GM23338 (cell line): ENCODE measurements around the gene OSBPL3. TPM values are rescaled to one million over a fixed set of nuclear protein-coding genes. Genes with fewer than 3 reads are reported as not detected.

Experiments used
- ATAC-seq: fragments of 200-7000 bp; cut with Tn5 transposase; 3 replicates; pipeline ENCODE4 v1.9.1; 2020
- DNase-seq: peaks from one replicate; pipeline ENCODE4 v3.0.0-alpha.2; 2015; ENCODE audit warnings: low spot score
- H2AFZ ChIP-seq: fragments of 200-600 bp; sonication (generic); 2 replicates; pipeline ENCODE4 v1.8.0; 2016; ENCODE audit warnings: antibody characterized with exemption, mild to moderate bottlenecking, moderate library complexity
- H3F3A ChIP-seq: fragments of 200-600 bp; sonication (generic); replicated peaks from 2 replicates; pipeline ENCODE4 v1.8.0; 2017; ENCODE audit warnings: antibody characterized with exemption, mixed run types, low read depth
- H3K27ac ChIP-seq: fragments of 200-600 bp; sonication (generic); 2 replicates; pipeline ENCODE4 v1.6.1; 2016; ENCODE audit warnings: low read depth
- H3K27me3 ChIP-seq: fragments of 200-600 bp; sonication (generic); 2 replicates; pipeline ENCODE4 v1.8.0; 2016; ENCODE audit warnings: mild to moderate bottlenecking, mixed run types, moderate library complexity; ENCODE audit not compliant: insufficient read depth
- H3K36me3 ChIP-seq: fragments of 200-600 bp; sonication (generic); 2 replicates; pipeline ENCODE4 v1.8.0; 2016; ENCODE audit warnings: mild to moderate bottlenecking; ENCODE audit not compliant: insufficient read depth
- H3K4me1 ChIP-seq: fragments of 200-600 bp; sonication (generic); 2 replicates; pipeline ENCODE4 v1.8.0; 2016; ENCODE audit warnings: mild to moderate bottlenecking, moderate library complexity; ENCODE audit not compliant: insufficient read depth
- H3K4me2 ChIP-seq: fragments of 200-600 bp; sonication (generic); 2 replicates; pipeline ENCODE4 v1.7.1; 2017; ENCODE audit warnings: mixed run types
- H3K4me3 ChIP-seq: fragments of 200-600 bp; sonication (generic); 2 replicates; pipeline ENCODE4 v1.6.1; 2016; ENCODE audit warnings: mixed run types
- H3K79me2 ChIP-seq: fragments of 200-600 bp; sonication (generic); replicated peaks from 2 replicates; pipeline ENCODE4 v1.8.0; 2017; ENCODE audit warnings: mild to moderate bottlenecking; ENCODE audit not compliant: insufficient read depth
- H3K9me2 ChIP-seq: fragments of 200-600 bp; sonication (generic); 2 replicates; pipeline ENCODE4 v1.8.0; 2017; ENCODE audit not compliant: insufficient read depth
- H4K20me1 ChIP-seq: fragments of 200-600 bp; sonication (generic); replicated peaks from 2 replicates; pipeline ENCODE4 v1.8.0; 2017; ENCODE audit warnings: mild to moderate bottlenecking; ENCODE audit not compliant: insufficient read depth
- H3K27ac Mint-ChIP-seq: 2 replicates; pipeline ENCODE4 v1.8.0; 2020; ENCODE audit warnings: inconsistent platforms, mild to moderate bottlenecking, moderate library complexity, mixed read lengths
- H3K27me3 Mint-ChIP-seq: 3 replicates; pipeline ENCODE4 v1.8.0; 2022; ENCODE audit warnings: low read depth, mild to moderate bottlenecking, moderate library complexity, mixed read lengths, inconsistent platforms; ENCODE audit not compliant: insufficient read depth, poor library complexity
- H3K36me3 Mint-ChIP-seq: 3 replicates; pipeline ENCODE4 v1.8.0; 2021; ENCODE audit warnings: low read depth, mild to moderate bottlenecking, inconsistent platforms, moderate library complexity, mixed read lengths
- H3K4me1 Mint-ChIP-seq: 3 replicates; pipeline ENCODE4 v1.8.0; 2020; ENCODE audit warnings: mild to moderate bottlenecking, inconsistent platforms, mixed read lengths
- H3K4me3 Mint-ChIP-seq: 3 replicates; pipeline ENCODE4 v1.8.0; 2021; ENCODE audit warnings: moderate library complexity, mild to moderate bottlenecking, inconsistent platforms, mixed read lengths
- H3K9me3 Mint-ChIP-seq: 3 replicates; pipeline ENCODE4 v1.8.0; 2020; ENCODE audit warnings: moderate library complexity, mild to moderate bottlenecking, inconsistent platforms, mixed read lengths
- CREB1 ChIP-seq: fragments of 250-450 bp; sonication (Bioruptor Pico); IDR thresholded peaks from 2 replicates; pipeline ENCODE4 v1.5.0; 2020; ENCODE audit warnings: low read depth, mild to moderate bottlenecking, moderate library complexity
- EZH2 ChIP-seq: fragments of 200-600 bp; sonication (generic); IDR thresholded peaks from one replicate; pipeline ENCODE4 v1.8.0; 2017; ENCODE audit warnings: antibody characterized with exemption, mild to moderate bottlenecking, low read depth; ENCODE audit not compliant: unreplicated experiment
- EZH2phosphoT487 ChIP-seq: fragments of 200-600 bp; sonication (generic); IDR thresholded peaks from one replicate; pipeline ENCODE4 v1.8.1; 2018; ENCODE audit warnings: antibody characterized with exemption; ENCODE audit not compliant: unreplicated experiment
- JUNB ChIP-seq: IDR thresholded peaks from one replicate; pipeline ENCODE4 v1.6.1; 2016; ENCODE audit warnings: antibody characterized with exemption; ENCODE audit not compliant: unreplicated experiment
- NANOG ChIP-seq: IDR thresholded peaks from 2 replicates; pipeline ENCODE4 v1.6.1; 2016; ENCODE audit warnings: antibody characterized with exemption, borderline replicate concordance
- POLR2AphosphoS5 ChIP-seq: IDR thresholded peaks from 2 replicates; pipeline ENCODE4 v1.6.1; 2016; ENCODE audit warnings: antibody characterized with exemption, low read depth
- REST ChIP-seq: IDR thresholded peaks from one replicate; pipeline ENCODE4 v1.6.1; 2018; ENCODE audit warnings: antibody characterized with exemption; ENCODE audit not compliant: unreplicated experiment
- STAT1 ChIP-seq: IDR thresholded peaks from one replicate; pipeline ENCODE4 v1.6.1; 2016; ENCODE audit warnings: antibody characterized with exemption; ENCODE audit not compliant: unreplicated experiment
- ZNF114 ChIP-seq: fragments of 250-450 bp; sonication (Bioruptor Pico); IDR thresholded peaks from 2 replicates; pipeline ENCODE4 v1.5.0; 2020; ENCODE audit warnings: mild to moderate bottlenecking, moderate library complexity
- ZNF331 ChIP-seq: fragments of 250-450 bp; sonication (Bioruptor Pico); IDR thresholded peaks from 2 replicates; pipeline ENCODE4 v1.5.0; 2020; ENCODE audit warnings: low read depth, mild to moderate bottlenecking, moderate library complexity
- polyA plus RNA-seq: library from polyadenylated mRNA; unstranded; fragments of >200 nt; fragmentation: Nextera tagmentation; extraction: Ambion mirVana; gene quantifications from 2 replicates; pipeline ENCODE4 v1.2.1, GENCODE V29; 2016
- total RNA-seq: library from RNA; depleted of rRNA; stranded (reverse); fragments of >200 nt; shearing (Covaris generic); gene quantifications from 2 replicates; pipeline ENCODE4 v1.2.3, GENCODE V29; 2014
- TF ChIP-seq, protein P1 (sequence below), 2 experiments: fragments of 200-600 bp in 1 of 2; sonication (generic) in 1 of 2; conservative IDR thresholded peaks; 2 replicates each; pipeline versions ENCODE4 v1.5.1 to v1.6.1; 2016 to 2017; ENCODE audit warnings: antibody characterized with exemption in 2 of 2, low read depth in 2 of 2, mild to moderate bottlenecking in 2 of 2, moderate library complexity in 1 of 2
- TF ChIP-seq, protein P2 (sequence below): IDR thresholded peaks from 2 replicates; pipeline ENCODE4 v1.6.1; 2016; ENCODE audit warnings: antibody characterized with exemption
- TF ChIP-seq, protein P3 (sequence below): fragments of 250-450 bp; sonication (Bioruptor Pico); IDR thresholded peaks from 2 replicates; pipeline ENCODE4 v1.5.0; 2020; ENCODE audit warnings: mild to moderate bottlenecking, moderate library complexity

The OSBPL3 gene
- total and polyA plus RNA-seq, 2 experiments from 2014 or later: 7.2 to 15.7 TPM

DNA sequence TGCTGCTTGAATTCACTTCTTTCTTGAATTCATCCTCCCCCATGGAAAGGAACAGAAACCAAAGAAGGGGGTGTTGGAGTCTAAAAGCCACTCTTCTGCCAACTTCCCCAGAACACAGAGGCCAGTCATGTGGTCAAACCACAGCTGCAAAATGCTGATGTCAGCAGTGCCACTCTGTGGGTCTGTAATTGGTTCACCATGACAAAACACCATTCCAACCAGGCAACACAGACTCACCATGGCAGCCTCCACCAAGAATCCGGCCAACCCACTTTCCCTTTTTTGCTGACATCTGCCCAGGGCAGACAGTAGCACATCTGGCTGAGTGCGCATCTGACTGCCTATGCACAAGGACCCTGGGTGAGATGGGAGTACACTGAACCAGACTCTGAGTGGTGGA is 16.8 kb downstream of the OSBPL3 start:
- Mint-ChIP-seq H3K9me3 (no peaks in the 10 kb centered on the region), H3K36me3 (no peaks in the 10 kb centered on the region), H3K4me1 (peaks cover 48% of the 10 kb centered on the region), H3K4me3 (no peak overlapping the region), H3K27ac (no peak overlapping the region), H3K27me3 (peaks cover 7% of the 10 kb centered on the region)
- H4K20me1 ChIP-seq: no peaks in the 10 kb centered on the region; the same call in 1 of the 2 replicates
- no peak overlapping the region for H3K27ac ChIP-seq
- TF ChIP-seq ZNF331 (CRISPR knock-in tag) (no peak), CREB1 (CRISPR knock-in tag) (no peak), POLR2AphosphoS5 (no peak), REST (no peak), JUNB (no peak), ZNF114 (no peak), STAT1 (no peak), NANOG (no peak), EZH2 (no peak), EZH2phosphoT487 (no peak)
- TF ChIP-seq, protein P1, sequence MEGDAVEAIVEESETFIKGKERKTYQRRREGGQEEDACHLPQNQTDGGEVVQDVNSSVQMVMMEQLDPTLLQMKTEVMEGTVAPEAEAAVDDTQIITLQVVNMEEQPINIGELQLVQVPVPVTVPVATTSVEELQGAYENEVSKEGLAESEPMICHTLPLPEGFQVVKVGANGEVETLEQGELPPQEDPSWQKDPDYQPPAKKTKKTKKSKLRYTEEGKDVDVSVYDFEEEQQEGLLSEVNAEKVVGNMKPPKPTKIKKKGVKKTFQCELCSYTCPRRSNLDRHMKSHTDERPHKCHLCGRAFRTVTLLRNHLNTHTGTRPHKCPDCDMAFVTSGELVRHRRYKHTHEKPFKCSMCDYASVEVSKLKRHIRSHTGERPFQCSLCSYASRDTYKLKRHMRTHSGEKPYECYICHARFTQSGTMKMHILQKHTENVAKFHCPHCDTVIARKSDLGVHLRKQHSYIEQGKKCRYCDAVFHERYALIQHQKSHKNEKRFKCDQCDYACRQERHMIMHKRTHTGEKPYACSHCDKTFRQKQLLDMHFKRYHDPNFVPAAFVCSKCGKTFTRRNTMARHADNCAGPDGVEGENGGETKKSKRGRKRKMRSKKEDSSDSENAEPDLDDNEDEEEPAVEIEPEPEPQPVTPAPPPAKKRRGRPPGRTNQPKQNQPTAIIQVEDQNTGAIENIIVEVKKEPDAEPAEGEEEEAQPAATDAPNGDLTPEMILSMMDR (conservative IDR thresholded peaks at IDR 0.05; ENCODE audit: low read depth in 2 of 2): no peak
- TF ChIP-seq, protein P2, sequence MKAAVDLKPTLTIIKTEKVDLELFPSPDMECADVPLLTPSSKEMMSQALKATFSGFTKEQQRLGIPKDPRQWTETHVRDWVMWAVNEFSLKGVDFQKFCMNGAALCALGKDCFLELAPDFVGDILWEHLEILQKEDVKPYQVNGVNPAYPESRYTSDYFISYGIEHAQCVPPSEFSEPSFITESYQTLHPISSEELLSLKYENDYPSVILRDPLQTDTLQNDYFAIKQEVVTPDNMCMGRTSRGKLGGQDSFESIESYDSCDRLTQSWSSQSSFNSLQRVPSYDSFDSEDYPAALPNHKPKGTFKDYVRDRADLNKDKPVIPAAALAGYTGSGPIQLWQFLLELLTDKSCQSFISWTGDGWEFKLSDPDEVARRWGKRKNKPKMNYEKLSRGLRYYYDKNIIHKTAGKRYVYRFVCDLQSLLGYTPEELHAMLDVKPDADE: no peak
- TF ChIP-seq, protein P3, sequence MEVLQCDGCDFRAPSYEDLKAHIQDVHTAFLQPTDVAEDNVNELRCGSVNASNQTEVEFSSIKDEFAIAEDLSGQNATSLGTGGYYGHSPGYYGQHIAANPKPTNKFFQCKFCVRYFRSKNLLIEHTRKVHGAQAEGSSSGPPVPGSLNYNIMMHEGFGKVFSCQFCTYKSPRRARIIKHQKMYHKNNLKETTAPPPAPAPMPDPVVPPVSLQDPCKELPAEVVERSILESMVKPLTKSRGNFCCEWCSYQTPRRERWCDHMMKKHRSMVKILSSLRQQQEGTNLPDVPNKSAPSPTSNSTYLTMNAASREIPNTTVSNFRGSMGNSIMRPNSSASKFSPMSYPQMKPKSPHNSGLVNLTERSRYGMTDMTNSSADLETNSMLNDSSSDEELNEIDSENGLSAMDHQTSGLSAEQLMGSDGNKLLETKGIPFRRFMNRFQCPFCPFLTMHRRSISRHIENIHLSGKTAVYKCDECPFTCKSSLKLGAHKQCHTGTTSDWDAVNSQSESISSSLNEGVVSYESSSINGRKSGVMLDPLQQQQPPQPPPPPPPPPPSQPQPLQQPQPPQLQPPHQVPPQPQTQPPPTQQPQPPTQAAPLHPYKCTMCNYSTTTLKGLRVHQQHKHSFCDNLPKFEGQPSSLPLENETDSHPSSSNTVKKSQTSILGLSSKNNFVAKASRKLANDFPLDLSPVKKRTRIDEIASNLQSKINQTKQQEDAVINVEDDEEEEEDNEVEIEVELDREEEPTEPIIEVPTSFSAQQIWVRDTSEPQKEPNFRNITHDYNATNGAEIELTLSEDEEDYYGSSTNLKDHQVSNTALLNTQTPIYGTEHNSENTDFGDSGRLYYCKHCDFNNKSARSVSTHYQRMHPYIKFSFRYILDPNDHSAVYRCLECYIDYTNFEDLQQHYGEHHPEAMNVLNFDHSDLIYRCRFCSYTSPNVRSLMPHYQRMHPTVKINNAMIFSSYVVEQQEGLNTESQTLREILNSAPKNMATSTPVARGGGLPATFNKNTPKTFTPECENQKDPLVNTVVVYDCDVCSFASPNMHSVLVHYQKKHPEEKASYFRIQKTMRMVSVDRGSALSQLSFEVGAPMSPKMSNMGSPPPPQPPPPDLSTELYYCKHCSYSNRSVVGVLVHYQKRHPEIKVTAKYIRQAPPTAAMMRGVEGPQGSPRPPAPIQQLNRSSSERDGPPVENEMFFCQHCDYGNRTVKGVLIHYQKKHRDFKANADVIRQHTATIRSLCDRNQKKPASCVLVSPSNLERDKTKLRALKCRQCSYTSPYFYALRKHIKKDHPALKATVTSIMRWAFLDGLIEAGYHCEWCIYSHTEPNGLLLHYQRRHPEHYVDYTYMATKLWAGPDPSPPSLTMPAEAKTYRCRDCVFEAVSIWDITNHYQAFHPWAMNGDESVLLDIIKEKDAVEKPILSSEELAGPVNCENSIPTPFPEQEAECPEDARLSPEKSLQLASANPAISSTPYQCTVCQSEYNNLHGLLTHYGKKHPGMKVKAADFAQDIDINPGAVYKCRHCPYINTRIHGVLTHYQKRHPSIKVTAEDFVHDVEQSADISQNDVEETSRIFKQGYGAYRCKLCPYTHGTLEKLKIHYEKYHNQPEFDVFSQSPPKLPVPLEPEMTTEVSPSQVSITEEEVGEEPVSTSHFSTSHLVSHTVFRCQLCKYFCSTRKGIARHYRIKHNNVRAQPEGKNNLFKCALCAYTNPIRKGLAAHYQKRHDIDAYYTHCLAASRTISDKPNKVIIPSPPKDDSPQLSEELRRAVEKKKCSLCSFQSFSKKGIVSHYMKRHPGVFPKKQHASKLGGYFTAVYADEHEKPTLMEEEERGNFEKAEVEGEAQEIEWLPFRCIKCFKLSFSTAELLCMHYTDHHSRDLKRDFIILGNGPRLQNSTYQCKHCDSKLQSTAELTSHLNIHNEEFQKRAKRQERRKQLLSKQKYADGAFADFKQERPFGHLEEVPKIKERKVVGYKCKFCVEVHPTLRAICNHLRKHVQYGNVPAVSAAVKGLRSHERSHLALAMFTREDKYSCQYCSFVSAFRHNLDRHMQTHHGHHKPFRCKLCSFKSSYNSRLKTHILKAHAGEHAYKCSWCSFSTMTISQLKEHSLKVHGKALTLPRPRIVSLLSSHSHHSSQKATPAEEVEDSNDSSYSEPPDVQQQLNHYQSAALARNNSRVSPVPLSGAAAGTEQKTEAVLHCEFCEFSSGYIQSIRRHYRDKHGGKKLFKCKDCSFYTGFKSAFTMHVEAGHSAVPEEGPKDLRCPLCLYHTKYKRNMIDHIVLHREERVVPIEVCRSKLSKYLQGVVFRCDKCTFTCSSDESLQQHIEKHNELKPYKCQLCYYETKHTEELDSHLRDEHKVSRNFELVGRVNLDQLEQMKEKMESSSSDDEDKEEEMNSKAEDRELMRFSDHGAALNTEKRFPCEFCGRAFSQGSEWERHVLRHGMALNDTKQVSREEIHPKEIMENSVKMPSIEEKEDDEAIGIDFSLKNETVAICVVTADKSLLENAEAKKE (CRISPR knock-in tag): no peak
- no peaks in the 10 kb centered on the region for H3F3A ChIP-seq
- H3K36me3 ChIP-seq: no peaks in the 10 kb centered on the region
- peaks cover 22% of the 10 kb centered on the region for H3K4me1 ChIP-seq
- DNase-seq (no peak), ATAC-seq (no peak)
- no peaks in the 10 kb centered on the region for H3K9me2 ChIP-seq
- no peak overlapping the region for H2AFZ ChIP-seq
- H3K27me3 ChIP-seq: no peaks in the 10 kb centered on the region
- no peak overlapping the region for H3K4me3 ChIP-seq
- peaks cover 77% of the 10 kb centered on the region for H3K79me2 ChIP-seq
- H3K4me2 ChIP-seq: no peak overlapping the region
